NCI-H345 (cell line): ENCODE results near the gene DOCK11.

Experiments
- DNase-seq: peaks from one replicate; lab custom pipeline; 2025; lab: John Stamatoyannopoulos, UW

DOCK11 gene

DNA sequence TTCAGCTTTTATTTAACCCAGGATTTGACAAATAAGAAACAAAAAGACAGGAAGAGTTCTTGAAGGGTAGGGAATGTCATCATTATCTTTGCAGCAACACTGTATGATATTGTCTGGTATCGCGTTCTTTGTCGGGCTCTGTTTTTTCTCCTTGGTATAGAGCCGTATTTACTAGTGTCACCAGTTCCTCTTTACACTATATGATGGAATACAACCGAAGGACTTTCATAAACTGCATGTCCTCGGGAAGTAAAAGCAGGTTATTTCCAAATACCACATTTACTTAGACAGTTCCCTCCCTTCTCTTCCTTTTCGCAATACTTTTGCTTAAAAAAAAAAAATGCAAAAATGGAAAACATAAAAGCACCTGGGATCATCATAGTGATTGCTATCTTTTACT lies 135.2 kb downstream of the DOCK11 start:
- DNase-seq: no peak

DNA sequence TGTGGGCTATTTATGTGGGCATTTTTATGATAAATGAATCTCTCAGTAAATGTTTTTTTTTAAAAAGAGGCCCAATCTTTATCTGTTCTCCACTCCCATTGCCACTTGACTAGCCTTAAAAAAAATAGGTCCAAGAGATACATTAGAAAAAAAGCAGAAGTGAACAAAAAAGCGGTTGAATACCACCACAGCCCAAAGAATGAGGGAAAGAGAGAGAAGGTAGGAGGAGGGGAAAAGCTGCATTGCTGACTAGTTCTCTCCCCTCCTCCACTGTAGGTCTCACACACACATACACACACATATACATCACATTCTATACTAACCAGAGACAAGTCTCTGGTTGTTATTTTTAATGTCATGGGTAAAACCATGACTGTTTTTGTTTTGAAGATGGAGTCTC lies 136.0 kb downstream of the DOCK11 start:
- DNase-seq: no peak

DNA sequence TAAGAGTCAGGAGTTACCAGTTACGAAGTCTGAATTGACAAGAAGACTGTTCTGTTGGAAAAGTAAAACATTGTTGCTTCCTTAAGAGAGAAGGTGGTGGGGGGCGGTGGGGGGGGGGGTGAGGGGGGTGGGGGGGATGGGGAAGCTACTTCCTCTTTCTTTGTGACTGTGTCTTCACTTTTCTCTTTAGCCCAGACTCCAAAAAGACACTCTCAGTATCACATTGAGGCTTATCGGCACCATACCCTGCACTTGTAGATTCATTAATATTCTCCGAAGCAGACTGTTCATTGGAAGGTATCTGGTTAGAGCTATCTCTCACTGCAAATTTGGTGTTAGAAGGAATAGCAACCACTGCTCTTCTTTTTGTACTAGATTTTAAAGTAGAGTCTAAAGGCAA lies 137.2 kb downstream of the DOCK11 start:
- no peak for DNase-seq

DNA sequence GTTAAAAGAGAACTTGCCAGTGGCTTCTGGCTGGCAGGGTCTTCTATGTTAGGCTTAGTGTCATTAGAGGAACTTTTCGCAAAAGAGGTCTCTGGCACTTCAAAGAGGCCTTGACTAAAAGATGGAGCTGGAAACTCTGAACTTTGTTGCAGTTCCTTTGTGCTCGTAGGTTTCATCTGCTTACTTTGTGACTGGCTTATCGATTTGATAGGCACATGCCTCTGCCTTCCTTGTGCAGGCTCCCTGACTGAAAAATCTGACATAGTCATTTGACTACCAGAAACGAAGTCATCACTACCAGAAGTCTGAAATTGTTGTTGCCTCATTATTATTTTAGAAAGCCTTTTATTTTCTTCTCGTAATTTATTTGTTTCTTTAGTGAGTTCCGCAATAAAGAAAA lies 137.9 kb downstream of the DOCK11 start:
- DNase-seq: no peak

DNA sequence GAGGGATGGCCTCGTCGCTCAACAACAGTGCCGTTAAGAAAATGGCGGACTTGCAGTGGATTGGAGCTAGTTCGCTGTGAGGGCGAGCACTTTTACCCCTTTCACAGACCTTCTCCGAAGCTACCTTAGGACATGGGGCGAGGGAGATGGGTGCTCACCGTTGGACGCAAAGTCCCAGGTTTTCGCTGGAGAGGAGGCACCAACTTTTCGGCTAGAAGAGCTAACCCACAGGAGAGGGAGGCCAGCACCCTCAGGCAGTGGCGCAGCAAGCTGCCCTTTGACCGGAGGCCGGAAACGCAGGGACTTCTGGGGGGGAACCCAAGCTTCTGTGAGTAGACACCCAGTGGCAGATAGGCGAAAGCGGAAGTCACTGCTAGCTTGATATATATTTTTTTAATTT lies 138.7 kb downstream of the DOCK11 start:
- DNase-seq: no peak

DNA sequence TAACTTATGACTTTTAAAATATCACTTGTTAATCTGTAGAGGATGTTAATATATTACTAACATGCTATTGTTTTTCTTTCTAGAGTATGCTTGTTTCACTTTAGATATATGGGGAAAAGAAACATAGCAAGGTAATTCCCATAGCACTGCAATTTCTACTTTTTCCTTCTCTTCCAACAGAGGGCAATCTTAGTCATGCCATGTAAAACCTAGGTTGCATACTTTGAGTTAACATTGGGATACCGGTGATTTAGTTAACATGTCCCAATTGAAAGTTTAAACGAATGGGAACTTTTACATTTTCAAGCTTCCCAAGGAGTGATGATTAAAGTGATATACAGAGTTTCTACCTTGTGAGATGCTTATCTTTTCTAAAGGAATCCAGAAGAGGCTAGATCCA lies 142.4 kb downstream of the DOCK11 start:
- DNase-seq: no peak

DNA sequence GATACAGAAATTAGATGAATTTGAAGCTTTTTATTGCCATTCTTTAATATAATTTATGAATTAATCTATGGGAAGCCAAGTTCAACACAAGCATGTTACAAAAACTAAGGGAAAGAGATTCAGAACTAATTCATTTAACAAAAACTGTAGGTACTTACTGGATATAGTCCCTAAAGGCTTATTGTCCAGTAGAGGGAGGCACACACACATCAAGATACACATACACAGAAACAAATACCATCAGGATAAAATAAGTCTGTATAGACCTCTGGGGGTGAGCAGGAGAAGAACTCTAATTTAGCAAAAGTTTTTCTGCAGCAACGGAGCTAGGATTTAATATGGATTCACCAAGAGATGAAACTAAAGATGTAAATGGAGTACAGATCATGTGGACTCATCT lies 148.8 kb downstream of the DOCK11 start:
- DNase-seq: no peak

DNA sequence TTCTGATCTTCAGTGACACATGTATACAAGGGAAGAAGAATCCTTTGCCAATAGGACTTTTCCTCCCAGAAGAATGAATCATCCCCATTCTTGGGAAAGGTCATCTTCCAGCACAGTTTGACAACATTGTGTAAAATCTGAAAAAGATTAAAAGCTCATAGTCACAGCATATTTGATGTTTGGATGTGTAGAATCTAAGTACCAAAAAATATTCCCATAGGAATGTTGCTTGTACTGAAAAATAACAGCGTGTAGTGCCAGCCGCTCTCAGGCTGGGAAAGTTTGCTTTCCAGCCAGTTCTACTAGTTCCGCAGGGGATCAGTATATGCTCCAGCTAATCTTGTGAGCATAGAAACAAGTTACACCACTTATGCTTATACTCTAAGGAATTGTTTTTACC lies 157.1 kb downstream of the DOCK11 start:
- DNase-seq: no peak

DNA sequence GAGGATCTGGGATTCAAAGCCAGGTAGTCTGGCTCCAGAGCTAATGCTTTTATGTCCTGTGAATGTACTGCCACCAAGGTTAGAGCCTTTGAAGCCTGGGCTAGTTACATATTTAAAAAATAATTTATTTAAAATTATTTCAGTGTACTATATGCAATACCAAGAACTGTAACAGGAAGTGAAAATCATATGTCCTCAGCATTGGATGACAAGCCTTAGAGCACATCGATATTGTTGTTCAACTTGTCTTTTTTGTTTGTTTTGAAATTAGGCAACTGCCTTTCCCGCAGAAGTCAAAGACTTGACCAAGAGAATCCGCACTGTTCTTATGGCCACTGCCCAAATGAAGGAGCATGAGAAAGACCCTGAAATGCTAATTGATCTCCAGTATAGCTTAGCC lies 158.7 kb downstream of the DOCK11 start:
- no peak for DNase-seq

DNA sequence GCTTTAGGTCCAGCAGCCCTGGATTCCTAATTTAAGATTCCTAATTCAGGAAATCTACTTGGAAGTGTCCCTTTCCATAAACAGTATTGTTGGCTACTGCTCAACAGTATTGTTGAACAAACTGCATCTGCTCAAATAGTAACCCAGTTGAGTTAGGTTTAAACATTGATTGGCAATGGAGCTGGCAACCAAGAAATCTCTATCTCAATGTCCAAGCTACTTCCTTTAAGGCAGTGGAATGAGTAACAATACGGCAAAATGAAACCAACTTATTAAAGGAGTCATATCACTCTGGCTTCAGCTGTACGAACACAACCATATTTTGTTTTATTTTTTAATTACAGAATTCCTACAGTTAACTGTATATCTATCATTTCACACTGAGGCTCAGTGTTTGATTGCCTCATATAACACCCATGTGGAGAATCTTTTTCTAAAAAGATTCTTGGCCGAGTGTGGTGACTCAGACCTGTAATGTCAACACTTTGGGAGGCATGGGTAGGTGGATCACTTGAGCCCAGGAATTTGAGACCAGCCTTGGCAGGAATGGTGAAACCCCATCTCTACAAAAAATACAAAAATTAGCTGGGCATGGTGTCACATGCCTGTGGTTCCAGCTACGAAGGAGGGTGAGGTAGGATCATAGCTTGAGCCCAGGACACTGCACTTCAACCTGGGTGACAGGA lies 160.1 kb downstream of the DOCK11 start:
- DNase-seq: no peak

DNA sequence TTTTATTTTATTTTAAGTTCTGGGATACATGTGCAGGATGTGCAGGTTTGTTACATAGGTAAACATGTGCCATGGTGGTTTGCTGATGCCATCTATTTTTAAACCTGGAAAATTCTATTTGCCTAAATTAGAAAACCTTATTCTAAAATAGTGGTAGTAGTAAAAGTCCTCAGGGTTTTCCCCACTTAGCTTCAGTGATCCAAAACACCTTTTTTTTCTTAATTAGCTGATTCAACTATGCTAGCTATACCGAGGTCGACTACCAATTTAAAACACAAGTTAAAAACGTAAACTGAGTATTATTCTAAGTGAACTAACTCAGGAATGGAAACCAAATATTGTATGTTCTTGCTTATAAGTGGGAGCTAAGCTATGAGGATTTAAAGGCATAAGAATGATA lies 161.8 kb downstream of the DOCK11 start:
- DNase-seq: no peak

DNA sequence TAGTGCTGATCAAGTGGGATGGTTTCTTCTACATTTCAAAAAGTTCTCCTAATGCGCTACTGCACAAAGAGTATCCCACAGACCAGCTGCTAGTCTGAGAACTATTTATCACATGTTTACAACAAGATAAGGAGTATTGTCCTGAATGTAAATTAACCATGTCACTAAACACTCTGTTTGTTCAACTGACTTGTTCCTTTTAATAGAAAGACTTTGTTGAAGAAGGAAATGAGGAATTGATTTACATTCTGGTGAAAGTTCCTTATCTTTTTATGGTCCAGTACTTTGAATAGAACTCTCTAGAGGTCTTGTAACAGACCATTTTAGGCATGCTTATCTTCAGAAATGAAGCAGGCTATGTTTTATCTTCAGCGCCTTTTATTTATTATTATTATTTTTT lies 164.5 kb downstream of the DOCK11 start:
- no peak for DNase-seq

DNA sequence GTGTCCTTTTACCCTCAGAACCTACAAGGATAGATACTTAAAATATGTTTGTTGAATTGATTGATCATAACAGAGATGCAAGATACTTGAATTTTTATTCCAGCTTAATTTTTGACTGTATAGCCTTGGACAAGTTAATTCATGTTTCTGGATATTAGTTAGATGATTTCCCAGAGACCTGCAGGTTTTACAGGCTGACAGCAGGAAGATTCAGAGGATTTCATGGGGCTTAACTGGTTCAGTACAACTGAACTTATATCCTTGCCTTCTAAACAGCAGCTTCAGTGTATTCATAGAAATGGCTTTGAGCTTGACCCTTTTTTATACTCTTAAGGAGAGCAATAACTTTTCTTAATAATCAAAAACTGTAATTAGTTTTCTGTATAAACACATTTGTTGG lies 169.6 kb downstream of the DOCK11 start:
- no peak for DNase-seq

DNA sequence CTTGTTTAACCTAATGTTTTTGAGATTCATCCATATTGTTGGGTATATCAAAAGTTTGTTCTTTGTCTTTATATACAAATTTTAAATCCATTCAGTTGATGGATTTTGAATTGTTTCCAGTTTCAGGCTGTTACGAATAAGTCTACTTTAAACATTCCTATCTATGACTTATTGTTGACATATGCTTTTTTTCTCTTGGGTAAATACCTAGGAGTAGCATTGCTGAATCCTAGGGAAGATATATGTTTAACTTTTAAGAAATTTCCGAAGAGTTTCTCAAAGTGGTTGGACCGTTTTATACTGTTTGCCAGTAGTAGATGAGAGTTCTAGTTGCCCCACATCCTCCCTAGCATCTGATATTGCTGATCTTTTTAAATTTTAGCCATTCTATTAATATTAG lies 170.9 kb downstream of the DOCK11 start:
- no peak for DNase-seq

DNA sequence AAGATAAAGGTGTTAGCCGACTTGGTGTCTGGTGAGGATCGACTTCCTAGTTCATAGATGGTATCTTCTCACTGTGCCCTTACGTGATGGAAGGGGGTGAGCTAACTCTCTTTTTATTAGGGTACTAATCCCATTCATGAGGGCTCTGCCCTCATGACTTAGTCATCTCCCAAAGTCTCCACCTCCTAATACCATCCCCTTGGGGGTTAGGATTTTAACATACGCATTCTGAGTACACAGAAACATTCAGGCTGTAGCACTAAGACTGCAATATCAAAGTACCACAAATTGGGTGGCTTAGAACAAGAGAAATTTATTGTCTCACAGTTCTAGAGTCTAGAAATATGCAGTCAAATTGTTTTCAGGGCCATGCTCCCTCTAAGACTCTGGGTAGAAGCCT lies 173.8 kb downstream of the DOCK11 start:
- DNase-seq: no peak

DNA sequence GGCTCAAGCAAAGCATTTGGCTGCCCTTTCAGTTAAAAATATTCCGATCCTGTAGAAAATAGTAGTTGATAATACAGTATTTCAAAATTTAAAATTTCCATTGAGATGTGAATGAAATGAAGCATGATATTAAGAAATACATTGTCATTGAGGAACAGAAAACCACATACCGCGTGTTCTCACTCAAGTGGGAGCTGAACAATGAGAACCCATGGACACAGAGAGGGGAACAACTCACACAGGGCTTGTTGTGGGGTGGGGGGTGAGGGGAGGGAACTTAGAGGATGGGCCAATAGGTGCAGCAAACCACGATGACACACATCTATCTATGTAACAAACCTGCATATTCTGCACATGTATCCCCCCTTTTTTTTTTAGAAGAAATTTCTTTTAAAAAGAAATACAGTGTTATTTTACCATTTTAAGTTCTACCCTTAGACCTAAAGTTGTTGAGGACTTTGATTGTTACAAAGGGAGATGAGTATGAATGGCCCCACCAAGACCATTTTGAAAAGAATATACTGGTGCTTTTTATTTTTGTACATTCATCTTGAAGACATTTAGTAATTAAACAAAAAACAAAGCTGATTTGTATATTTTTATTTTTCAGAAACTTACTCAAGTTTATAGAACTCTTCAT lies 179.8 kb downstream of the DOCK11 start:
- DNase-seq: no peak

DNA sequence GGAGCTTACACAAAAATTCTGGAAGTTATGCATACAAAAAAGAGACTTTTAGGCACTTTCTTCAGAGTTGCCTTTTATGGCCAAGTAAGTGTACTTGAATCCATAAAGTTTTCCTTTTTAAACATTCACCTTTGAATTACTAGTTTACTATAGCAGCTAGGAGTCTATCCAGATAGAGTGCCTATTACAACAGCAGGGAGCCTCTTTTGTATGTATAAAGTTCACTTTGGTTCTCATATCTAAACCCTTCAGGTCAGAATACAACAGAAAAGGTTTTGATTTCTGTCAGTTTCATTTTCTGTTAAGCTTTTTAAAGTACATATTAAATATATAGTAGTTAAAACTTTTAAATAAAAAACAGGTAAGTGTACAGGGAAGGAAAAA lies 180.3 kb downstream of the DOCK11 start:
- no peak for DNase-seq

DNA sequence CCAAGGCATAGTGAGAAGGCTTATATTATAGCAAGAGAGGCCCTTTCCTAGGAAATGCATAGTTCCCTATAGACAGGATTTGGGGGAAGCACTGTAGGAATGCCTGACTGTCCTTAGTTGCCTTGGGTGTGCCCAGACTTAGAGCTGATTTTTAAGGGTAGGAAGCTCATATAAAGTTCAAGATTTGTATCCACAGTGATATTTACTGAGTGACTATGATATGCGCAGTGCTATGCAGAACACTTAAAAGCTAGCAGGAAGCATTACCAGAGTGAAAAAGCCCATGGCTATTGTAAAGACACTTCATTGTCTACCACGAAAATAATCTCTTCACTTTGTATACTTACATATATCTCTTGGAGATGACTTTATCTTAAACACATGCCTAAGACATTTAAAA lies 181.7 kb downstream of the DOCK11 start:
- DNase-seq: no peak

DNA sequence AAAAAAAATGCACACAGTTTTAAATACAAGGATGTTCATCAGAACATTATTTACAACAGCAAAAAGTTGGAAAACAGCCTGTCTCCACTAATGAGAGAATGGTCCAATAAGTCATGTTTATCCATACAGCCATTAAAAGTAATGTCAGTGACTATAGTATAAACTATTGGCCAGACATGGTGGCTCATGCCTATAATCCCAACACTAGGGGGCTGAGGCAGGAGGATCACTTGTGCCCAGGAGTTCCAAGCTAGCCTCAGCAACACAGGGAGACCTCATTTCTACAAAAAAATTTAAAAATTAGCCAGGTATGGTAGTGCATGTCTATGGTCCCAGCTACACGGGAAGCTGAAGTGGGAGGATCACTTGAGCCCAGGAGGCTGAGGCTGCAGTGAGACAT lies 183.7 kb downstream of the DOCK11 start:
- no peak for DNase-seq

DNA sequence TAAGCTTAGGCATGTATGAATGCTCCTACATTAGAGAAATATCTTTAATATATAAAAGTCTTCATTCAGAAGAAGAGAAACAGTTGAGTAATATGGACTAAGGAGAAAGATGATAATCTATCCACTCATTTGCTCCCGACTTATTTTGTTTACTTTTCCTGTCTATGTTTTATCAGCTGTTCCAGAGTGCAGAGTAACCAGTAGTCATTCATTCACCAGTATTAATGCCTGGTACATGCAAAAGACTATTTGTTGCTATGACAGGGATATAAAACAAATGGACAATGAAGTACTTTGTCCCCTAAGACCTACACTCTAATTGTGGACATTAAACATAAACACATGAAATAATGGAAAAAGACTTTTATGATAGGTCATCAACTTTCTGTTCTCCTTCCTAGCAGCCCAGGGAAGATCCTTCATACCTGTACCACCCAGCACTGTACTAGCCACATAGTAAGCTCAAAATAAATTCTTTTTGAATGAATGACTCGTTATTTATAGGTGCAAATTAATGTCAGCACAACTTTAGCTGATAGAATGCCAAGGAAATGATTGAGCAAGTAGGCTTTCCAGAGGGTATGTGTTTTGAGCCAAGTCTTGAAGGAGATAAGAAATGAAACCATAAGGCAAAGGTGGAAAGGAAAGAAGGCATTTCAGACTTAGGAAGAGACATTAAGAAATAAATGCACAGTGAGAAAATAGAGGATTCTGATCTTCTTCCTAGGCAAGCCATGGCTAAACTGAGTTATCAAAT lies 186.8 kb downstream of the DOCK11 start:
- no peak for DNase-seq

DNA sequence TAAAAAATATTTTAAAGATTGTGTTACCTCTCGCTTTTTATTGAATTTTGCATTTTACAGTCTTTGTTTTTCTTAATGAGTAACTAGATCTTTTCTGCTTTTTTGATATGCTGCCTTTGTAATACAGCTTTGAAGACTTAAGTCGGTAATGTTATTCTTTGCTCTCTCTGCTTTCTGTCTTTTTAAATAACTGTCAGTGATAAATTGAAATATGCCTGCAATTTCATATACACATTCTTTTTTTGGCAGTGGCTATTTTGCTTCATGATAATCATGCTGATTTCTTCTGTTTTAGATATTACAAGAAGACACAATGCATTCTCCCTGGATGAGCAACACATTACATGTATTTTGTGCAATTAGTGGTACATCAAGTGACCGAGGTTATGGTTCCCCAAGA lies 189.8 kb downstream of the DOCK11 start:
- DNase-seq: no peak

DNA sequence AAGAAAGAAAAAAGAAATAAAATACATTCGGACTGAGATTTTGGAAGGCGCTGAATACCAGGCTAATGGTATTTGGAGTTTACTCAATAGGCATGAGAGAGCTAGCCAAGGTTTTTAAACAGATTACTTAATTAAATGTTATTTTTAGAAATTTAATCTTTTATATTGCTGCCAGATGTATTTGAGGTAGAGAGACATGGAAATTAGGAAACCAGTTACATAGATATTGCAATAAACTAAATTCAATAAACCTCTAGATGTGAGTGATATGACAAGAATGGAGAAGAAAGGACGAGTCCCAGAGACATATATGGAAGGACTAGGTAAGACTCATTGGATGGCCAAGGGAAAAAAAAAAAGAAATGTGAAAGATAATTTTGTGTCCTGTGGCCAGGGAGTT lies 193.3 kb downstream of the DOCK11 start:
- DNase-seq: no peak

DNA sequence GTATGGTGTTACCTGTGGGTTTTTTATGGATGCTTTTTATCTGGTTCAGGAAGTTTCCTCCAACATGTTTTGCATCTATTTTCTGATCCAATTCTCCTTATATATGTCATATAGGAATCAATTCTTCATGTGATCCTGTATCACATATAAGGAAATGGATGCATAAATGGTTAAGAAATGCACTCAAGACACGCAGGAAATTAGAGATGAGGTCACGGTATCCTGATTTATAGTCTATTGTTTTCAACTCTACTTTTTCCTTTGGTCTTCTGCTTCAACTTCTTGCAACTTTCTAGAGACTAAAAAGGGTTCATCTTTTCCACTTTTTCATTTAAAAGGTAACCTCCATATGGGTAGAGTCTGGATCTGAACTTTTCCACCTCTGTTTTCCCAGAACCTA lies 198.2 kb downstream of the DOCK11 start:
- DNase-seq: no peak

DNA sequence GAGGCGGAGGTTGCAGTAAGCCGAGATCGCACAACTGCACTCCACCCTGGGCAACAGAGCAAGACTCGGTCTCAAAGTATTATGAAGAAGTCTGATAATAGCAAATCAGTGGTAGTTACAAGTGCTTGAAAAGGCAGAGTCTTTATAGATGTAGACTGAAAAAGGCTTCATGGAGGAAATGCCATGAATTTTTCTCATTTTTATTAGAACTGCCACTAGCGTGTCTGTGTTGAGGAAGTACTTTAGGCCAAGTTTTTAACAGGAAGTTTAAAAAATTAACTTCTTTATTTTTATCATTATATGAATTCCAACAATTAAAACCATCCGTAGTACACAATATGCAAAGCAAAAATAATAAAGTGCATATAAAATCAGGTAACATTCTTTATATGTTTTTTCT lies 199.0 kb downstream of the DOCK11 start:
- DNase-seq: no peak
